H1 (cell line): Measurements from ENCODE around the gene FAN1. TPM values are rescaled to one million over a fixed set of nuclear protein-coding genes. Genes with fewer than 3 reads are reported as not detected.

Experiments
- KDM5A ChIP-seq: fragments of 200-600 bp; IDR thresholded peaks from 2 replicates; pipeline ENCODE4 v1.7.1; 2012; ENCODE audit warnings: mild to moderate bottlenecking, low read length, inconsistent platforms, mixed read lengths
- NRF1 ChIP-seq: IDR thresholded peaks from 2 replicates; pipeline ENCODE4 v1.6.1; 2011; ENCODE audit warnings: mild to moderate bottlenecking, low read depth, low read length, improper control_type of control experiment
- SIRT6 ChIP-seq: IDR thresholded peaks from one replicate; pipeline ENCODE4 v1.7.1; 2012; ENCODE audit warnings: low read length, inconsistent platforms
- polyA plus RNA-seq, 7 experiments: library from polyadenylated mRNA; depleted of rRNA in 3 of 7; stranded (reverse) in 5 of 7; unstranded in 2 of 7; fragments of >200 nt in 5 of 7; fragments of 200-250 nt in 2 of 7; gene quantifications; 1 replicate in 5 of 7; 2 replicates in 1 of 7; 4 replicates in 1 of 7; pipeline versions ENCODE4 v1.2.1 to v1.2.3, GENCODE V29; 2011 to 2013; ENCODE audit warnings: missing spikeins in 2 of 7, mixed read lengths in 2 of 7
- total RNA-seq: library from RNA; stranded (reverse); fragmentation: NEBNext Ultra II Directional; extraction: Animal tissue kit (Norgen Biotek cat#: 25700); gene quantifications from 2 replicates; pipeline ENCODE4 v1.2.1, GENCODE V29; 2021
- TF ChIP-seq, protein P1 (sequence below): fragments of 300-600 bp; sonication (generic); IDR thresholded peaks from 2 replicates; pipeline ENCODE4 v1.7.1; 2012; ENCODE audit warnings: low read length, moderate library complexity, mild to moderate bottlenecking, inconsistent platforms; ENCODE audit not compliant: insufficient replicate concordance
- TF ChIP-seq, protein P2 (sequence below), 3 experiments: IDR thresholded peaks; 1 replicate in 2 of 3; 2 replicates in 1 of 3; pipeline versions ENCODE4 v1.5.1 to v1.6.1; 2011; ENCODE audit warnings: low read length in 3 of 3, mild to moderate bottlenecking in 3 of 3, inconsistent platforms in 2 of 3, low read depth in 1 of 3, moderate library complexity in 1 of 3; ENCODE audit not compliant: insufficient read depth in 1 of 3; ENCODE audit errors: control extremely low read depth in 1 of 3

Gene FAN1
- total and polyA plus RNA-seq, 2 of the 8 experiments (the other 6 are each of a cell fraction or from before 2014, with no cell fraction given) = 8.6 to 24.9 TPM

DNA sequence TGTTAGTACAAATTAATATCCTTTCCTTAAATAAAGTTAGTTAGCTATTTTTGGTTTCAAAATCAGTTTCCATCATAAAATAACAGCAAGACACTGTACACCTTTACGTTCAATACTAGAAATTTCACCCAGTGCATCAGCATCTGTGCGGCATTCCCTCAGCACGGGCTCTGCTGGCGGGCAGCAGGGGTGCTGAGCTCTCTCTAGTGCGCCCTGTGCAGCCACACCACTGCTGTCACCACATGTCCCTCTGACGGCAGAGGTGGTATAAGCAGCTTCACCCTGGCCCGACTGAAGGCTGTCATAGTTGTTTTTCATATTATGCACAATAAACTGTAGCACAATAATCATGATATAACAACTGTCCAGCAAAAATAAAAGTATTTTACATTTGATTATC lies 35.4 kb downstream of the FAN1 start (continued):
- TF ChIP-seq, protein P1, sequence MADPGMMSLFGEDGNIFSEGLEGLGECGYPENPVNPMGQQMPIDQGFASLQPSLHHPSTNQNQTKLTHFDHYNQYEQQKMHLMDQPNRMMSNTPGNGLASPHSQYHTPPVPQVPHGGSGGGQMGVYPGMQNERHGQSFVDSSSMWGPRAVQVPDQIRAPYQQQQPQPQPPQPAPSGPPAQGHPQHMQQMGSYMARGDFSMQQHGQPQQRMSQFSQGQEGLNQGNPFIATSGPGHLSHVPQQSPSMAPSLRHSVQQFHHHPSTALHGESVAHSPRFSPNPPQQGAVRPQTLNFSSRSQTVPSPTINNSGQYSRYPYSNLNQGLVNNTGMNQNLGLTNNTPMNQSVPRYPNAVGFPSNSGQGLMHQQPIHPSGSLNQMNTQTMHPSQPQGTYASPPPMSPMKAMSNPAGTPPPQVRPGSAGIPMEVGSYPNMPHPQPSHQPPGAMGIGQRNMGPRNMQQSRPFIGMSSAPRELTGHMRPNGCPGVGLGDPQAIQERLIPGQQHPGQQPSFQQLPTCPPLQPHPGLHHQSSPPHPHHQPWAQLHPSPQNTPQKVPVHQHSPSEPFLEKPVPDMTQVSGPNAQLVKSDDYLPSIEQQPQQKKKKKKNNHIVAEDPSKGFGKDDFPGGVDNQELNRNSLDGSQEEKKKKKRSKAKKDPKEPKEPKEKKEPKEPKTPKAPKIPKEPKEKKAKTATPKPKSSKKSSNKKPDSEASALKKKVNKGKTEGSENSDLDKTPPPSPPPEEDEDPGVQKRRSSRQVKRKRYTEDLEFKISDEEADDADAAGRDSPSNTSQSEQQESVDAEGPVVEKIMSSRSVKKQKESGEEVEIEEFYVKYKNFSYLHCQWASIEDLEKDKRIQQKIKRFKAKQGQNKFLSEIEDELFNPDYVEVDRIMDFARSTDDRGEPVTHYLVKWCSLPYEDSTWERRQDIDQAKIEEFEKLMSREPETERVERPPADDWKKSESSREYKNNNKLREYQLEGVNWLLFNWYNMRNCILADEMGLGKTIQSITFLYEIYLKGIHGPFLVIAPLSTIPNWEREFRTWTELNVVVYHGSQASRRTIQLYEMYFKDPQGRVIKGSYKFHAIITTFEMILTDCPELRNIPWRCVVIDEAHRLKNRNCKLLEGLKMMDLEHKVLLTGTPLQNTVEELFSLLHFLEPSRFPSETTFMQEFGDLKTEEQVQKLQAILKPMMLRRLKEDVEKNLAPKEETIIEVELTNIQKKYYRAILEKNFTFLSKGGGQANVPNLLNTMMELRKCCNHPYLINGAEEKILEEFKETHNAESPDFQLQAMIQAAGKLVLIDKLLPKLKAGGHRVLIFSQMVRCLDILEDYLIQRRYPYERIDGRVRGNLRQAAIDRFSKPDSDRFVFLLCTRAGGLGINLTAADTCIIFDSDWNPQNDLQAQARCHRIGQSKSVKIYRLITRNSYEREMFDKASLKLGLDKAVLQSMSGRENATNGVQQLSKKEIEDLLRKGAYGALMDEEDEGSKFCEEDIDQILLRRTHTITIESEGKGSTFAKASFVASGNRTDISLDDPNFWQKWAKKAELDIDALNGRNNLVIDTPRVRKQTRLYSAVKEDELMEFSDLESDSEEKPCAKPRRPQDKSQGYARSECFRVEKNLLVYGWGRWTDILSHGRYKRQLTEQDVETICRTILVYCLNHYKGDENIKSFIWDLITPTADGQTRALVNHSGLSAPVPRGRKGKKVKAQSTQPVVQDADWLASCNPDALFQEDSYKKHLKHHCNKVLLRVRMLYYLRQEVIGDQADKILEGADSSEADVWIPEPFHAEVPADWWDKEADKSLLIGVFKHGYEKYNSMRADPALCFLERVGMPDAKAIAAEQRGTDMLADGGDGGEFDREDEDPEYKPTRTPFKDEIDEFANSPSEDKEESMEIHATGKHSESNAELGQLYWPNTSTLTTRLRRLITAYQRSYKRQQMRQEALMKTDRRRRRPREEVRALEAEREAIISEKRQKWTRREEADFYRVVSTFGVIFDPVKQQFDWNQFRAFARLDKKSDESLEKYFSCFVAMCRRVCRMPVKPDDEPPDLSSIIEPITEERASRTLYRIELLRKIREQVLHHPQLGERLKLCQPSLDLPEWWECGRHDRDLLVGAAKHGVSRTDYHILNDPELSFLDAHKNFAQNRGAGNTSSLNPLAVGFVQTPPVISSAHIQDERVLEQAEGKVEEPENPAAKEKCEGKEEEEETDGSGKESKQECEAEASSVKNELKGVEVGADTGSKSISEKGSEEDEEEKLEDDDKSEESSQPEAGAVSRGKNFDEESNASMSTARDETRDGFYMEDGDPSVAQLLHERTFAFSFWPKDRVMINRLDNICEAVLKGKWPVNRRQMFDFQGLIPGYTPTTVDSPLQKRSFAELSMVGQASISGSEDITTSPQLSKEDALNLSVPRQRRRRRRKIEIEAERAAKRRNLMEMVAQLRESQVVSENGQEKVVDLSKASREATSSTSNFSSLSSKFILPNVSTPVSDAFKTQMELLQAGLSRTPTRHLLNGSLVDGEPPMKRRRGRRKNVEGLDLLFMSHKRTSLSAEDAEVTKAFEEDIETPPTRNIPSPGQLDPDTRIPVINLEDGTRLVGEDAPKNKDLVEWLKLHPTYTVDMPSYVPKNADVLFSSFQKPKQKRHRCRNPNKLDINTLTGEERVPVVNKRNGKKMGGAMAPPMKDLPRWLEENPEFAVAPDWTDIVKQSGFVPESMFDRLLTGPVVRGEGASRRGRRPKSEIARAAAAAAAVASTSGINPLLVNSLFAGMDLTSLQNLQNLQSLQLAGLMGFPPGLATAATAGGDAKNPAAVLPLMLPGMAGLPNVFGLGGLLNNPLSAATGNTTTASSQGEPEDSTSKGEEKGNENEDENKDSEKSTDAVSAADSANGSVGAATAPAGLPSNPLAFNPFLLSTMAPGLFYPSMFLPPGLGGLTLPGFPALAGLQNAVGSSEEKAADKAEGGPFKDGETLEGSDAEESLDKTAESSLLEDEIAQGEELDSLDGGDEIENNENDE = no peak
- TF ChIP-seq NRF1 (no peak), SIRT6 (no peak), KDM5A (no peak)
- TF ChIP-seq, protein P2, sequence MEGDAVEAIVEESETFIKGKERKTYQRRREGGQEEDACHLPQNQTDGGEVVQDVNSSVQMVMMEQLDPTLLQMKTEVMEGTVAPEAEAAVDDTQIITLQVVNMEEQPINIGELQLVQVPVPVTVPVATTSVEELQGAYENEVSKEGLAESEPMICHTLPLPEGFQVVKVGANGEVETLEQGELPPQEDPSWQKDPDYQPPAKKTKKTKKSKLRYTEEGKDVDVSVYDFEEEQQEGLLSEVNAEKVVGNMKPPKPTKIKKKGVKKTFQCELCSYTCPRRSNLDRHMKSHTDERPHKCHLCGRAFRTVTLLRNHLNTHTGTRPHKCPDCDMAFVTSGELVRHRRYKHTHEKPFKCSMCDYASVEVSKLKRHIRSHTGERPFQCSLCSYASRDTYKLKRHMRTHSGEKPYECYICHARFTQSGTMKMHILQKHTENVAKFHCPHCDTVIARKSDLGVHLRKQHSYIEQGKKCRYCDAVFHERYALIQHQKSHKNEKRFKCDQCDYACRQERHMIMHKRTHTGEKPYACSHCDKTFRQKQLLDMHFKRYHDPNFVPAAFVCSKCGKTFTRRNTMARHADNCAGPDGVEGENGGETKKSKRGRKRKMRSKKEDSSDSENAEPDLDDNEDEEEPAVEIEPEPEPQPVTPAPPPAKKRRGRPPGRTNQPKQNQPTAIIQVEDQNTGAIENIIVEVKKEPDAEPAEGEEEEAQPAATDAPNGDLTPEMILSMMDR (IDR thresholded peaks at IDR 0.05; ENCODE audit: control extremely low read depth in 1 of 3, insufficient read depth in 1 of 3, low read depth in 1 of 3, low read length in 3 of 3) = no peak
